Ovary (tissue), 3 donors: ENCODE results near the gene ACACB.

Experiments used
- CTCF ChIP-seq, 3 donors: fragments of 450-650 bp in 2 of 3; fragments of 200-600 bp in 1 of 3; IDR thresholded peaks; one replicate each; pipeline versions ENCODE4 v1.5.1 to v1.8.0; 2016 to 2022; ENCODE audit warnings: antibody characterized with exemption in 3 of 3, mild to moderate bottlenecking in 1 of 3
- EP300 ChIP-seq: sonication (generic); formaldehyde crosslinking; IDR thresholded peaks from one replicate; pipeline ENCODE4 v1.6.1; 2017; ENCODE audit warnings: antibody characterized with exemption
- POLR2A ChIP-seq: fragments of 450-650 bp; IDR thresholded peaks from one replicate; pipeline ENCODE4 v1.6.1; 2017; ENCODE audit warnings: antibody characterized with exemption, mild to moderate bottlenecking, moderate library complexity
- donor health status: DM: no; HTN: no; CAD: no.

DNA sequence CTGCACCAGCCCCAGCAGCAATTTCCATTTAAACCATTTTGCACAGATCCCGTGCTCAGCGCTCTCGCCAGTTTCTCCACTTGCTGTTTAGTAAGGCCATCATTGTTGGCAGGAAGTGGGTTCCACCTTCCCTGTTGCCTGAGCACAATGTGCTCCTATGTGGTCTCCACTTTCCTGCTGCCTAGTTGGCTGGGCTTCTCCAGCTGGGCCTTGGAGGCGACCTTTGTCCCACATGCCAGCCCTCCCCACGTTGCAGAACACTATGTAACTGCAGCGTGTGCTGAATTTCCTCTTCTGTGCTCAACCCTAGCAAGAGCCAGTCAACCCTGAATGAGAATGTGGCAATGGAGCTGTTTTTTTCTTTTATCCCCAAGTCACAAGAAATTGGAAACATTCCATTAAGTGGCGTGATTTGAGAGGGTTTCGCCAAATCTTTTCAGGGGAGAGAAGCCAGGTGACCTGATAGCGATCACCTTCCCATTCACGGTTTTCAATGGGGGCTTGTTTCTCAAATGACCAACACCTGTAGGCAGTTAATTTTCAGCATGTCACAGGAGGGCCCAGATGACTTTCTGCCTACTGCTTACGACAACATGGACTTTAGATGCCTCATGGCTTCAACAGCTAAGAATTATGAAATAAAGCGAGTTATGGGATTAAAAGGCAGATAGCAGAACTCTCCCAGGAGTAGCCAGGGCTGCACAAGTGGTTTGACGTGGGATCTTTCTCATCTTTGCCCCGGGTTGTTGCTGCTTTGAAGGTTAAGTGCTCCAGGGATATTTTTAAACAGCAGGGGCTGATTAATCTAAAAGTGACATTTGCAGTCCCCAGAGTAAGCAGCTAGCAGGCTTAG lies at the start of gene ACACB:
- TF ChIP-seq CTCF (IDR thresholded peaks at IDR 0.05) (no peak), POLR2A (no peak), EP300 (no peak)
